DLD1 (cell line): Measurements from ENCODE around the gene FOLR2.
"Not testable (repeated sequence)": the region's sequence is repeated elsewhere in the genome, so short reads cannot be mapped to it uniquely, and the experiment has no call there.

ENCODE experiments used
- in situ Hi-C: cut with HindIII; loops from 2 replicates; pipeline ENCODE4 v1.10.0; 2017; ENCODE audit warnings: low sequenced_read_pairs

FOLR2 gene

DNA sequence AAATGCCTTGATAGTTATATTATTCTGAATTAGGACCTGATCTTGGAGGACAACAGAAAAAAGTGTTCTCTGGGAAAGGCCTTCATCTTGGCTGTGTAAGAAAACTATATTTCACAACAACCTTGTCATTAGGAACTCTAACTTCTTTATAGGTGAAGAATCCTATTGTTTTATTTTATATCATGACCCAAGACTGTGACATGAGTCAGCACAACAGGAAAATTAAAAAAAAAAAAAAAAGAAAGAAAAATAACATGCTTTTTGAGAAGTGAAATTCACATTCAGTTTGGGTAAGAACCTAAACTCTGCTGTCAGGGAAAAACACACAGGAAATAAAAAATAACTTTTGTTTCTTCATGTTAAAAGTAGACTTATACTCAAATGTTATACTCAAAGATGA lies 11.7 kb upstream of the FOLR2 start:
- in situ Hi-C loops: no loop called here

DNA sequence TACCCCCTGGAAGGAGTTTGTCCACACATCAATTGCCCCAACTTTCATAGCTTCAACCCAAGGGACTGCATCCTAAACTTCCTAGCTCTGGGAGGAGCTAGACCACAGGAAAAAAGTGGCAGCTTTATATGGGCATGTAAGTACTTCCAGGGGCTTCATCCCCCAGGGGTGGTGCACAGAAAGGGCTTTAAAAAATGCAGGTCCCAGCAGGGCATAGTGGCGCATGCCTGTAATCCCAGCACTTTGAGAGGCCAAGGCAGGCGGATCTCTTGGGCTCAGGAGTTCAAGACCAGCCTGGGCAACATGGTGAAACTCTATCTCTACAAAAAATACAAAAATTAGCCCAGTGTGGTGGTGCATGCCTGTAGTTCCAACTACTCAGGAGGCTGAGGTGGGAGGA lies 9.8 kb upstream of the FOLR2 start:
- in situ Hi-C loops: not testable (repeated sequence)

- in situ Hi-C loops: no loop called here
Observed at GRCh38 chr11:72208281-72208680, 8.3 kb upstream of the FOLR2 start.

GRCh38 chr11:72209101-72209500 lies 7.5 kb upstream of the FOLR2 start:
- in situ Hi-C loops: no loop called here

GRCh38 chr11:72217841-72218240 lies 1.2 kb downstream of the FOLR2 start:
- in situ Hi-C loops: no loop called here

GRCh38 chr11:72218251-72218745 lies 1.7 kb downstream of the FOLR2 start:
- in situ Hi-C loops: no loop called here

GRCh38 chr11:72220696-72221363 lies 4.2 kb downstream of the FOLR2 start:
- in situ Hi-C loops: no loop called here

DNA sequence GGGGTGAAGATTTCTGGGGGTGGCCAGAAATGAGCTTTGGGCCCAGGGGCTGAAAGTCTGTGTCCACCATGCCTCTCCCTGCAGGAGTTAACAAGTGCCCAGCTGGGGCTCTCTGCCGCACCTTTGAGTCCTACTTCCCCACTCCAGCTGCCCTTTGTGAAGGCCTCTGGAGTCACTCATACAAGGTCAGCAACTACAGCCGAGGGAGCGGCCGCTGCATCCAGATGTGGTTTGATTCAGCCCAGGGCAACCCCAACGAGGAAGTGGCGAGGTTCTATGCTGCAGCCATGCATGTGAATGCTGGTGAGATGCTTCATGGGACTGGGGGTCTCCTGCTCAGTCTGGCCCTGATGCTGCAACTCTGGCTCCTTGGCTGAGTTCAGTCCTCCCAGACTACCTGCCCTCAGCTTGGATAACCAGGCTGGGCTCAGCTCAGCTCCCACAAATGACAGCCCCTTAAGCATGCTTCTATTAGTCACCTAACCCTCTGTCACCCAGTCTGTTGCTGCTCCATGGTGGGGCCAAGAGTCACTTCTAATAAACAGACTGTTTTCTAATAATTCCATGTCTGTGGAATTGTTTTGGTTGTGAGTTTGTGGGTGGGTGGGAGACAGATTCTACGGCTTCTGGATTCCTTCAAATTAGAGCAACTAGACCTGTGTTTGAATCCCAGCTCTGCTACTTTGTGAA lies 4.9 kb downstream of the FOLR2 start:
- in situ Hi-C loops: no loop called here

- in situ Hi-C loops: no loop called here
Observed at GRCh38 chr11:72222106-72222891, 5.7 kb downstream of the FOLR2 start.

- in situ Hi-C loops: no loop called here
Observed at GRCh38 chr11:72222907-72223614, 6.5 kb downstream of the FOLR2 start.

- in situ Hi-C loops: no loop called here
Observed at GRCh38 chr11:72223615-72224563, 7.3 kb downstream of the FOLR2 start.

DNA sequence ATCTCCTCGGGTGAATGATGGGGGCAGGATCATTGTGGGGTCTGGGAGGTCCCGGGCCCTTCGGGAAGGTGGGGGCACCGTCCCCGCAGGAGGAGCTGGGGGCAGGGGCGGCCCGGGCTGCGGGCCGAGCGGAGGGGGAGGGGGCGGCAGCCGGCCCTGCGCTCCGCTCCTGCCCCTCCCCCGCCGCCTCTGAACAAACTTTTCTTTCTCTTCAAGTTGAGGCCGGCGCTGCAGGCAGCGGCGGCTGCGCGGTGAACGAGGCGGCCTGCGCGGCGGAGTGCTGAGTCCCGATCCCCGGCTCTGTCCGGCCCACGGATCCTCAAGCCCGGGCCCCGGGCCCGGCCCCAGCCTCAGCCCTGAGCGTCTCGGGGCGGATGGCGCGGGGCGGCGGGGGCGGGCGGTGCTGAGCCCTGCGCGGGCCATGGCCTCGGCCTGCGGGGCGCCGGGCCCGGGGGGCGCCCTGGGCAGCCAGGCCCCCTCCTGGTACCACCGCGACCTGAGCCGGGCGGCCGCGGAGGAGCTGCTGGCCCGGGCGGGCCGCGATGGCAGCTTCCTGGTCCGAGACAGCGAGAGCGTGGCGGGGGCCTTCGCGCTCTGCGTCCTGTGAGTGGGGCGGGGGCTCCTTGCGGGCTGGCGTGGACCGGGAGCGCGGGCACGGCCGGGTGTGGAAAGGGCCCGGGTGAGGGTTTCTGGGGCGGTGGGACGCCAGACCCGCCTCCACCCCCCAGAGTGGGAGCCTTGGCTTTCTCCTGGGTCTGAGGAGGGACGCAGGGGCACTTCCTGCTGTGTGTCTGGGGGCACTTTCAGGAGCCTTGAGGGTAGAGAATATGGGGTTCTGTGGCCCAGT lies 8.2 kb downstream of the FOLR2 start, which contains the start of gene INPPL1:
TSS of gene INPPL1 (plus strand) at position 204 of the 847 bp plus-strand sequence. CDS start at position 422, 218 bp downstream.
- in situ Hi-C loops: no loop called here

- in situ Hi-C loops: no loop called here
Observed at GRCh38 chr11:72225411-72225951, 8.9 kb downstream of the FOLR2 start.

GRCh38 chr11:72226701-72227100 lies 10.1 kb downstream of the FOLR2 start:
- in situ Hi-C loops: no loop called here

- in situ Hi-C loops: no loop called here
Observed at GRCh38 chr11:72227316-72228228, 11.0 kb downstream of the FOLR2 start.

GRCh38 chr11:72228229-72228843 lies 11.7 kb downstream of the FOLR2 start:
- in situ Hi-C loops: no loop called here

GRCh38 chr11:72228844-72229231 lies 12.2 kb downstream of the FOLR2 start:
- in situ Hi-C loops: no loop called here
